HG03095 (cell line): ENCODE measurements around the gene NPTN.
A peak's percentile ranks its signal among the peaks of the same experiment; 100 is the strongest.

Experiments
- ATAC-seq: cut with Tn5 transposase; IDR thresholded peaks from one replicate; pipeline ENCODE4 v1.9.1; 2021; ENCODE audit warnings: moderate library complexity; ENCODE audit not compliant: unreplicated experiment

The NPTN gene

GRCh38 chr15:73632670-73633058, 525 bp downstream of the NPTN start:
- no peak for ATAC-seq

DNA sequence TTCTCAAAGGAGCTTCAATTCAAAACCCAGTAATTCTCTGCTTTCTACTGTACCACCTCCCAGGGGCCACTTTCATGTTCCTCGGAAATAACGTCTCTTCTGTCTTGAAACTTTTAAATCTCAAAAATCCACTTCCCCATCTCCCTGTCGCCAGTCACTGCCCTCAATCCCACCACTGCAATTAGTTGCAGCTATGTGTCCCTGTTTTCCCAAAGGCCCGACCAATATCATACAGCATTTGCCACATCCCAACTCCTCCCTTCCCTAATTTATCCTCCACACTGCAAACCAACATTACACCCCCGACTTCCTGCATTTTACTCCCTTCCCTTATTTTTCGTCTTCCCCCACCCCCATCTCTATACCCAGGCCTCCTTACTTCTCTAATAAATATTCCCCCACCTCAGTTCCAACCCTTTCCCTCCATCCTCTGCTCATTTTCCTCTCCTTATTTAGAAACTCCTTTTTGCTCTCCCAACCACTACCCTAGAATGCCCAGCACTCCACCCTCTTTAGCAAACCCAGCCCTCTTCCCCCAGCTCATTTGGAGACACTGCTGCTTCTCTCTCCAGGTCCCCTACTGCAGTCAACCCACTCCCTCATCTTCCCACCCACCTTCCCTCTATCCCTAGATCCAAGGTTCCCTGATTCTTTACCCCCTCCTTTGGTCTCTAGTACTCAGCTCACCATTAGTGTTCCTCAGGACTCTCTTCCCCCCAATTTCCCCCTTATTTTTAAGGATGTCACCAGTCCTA, 1.1 kb downstream of the NPTN start:
- no peak for ATAC-seq

GRCh38 chr15:73630921-73631362, 2.2 kb downstream of the NPTN start:
- ATAC-seq: no peak

GRCh38 chr15:73629798-73630429, 3.3 kb downstream of the NPTN start:
- ATAC-seq: no peak

DNA sequence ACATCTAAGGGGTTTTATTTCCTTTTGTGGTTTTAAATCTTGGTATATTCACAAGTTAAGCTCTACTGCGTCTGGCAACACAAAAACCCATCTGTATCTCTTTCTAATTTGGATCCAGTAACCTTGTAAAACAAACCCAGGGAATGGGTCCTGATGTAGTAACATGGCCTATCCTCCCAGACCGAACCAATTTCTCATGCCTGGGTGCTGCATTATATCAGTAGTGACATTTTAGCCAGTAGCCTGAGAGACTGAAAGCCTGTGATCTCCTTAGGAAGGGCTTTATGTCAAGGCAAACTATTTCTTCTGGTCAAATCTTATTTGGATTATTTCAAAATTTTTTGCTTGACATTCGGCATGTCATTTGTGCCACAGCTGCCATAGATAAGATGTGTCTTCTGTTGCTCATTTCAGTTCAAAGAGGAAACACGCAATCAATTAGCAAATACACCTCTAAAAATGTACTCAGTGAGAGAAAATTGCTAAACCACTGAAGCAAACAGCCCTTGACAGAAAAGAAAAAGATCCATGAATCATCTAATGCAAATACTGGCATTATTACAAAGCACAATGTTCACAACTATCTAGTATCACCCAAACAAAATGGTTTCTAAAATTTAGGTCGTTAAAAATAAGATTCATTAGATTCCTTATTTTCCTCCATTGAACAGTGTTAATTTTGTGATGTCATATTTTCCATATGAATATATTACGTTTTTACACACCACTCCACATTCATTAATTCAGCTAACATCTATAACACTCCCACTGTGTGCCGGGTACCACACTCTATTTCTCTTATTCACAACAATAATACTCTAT, 4.0 kb downstream of the NPTN start:
- no peak for ATAC-seq

DNA sequence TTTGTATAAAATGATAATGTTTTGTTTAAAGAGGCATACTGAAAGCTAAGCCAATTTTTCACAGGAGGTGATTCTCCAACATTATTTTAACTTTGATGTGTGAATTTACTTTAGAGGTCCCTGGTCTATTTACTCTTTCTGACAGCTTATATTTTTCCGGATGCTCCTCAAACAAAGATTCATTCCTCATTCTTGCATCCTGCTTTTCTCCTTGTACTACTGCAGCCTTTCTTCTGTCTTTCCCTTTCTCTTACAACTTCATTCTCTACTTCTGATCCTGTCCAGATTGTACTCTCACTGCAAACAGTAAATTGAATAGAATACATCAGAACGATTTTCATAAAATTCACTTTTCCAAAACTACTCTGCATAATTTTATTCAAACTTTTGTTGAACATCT, 5.1 kb downstream of the NPTN start:
- ATAC-seq: no peak

DNA sequence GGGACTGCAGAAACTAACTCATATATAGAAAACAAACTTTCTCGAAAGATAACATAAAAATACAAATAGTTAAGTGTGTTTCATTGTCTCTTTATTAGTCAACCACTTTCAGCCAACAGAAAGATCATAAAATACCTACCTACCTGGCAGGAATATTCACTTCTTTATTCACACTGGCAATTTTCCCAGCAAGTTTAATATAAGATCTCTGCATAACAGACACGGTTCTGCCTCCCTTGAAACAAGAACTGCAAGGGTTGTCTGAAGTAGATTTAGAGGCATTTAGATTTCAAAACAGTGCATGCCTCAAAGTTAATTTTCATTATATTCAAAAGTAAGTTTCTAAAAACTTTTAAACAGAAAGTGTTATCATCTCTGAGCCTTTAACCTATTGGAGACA, 7.1 kb downstream of the NPTN start:
- ATAC-seq: no peak

GRCh38 chr15:73624530-73624929, 8.7 kb downstream of the NPTN start:
- no peak for ATAC-seq

DNA sequence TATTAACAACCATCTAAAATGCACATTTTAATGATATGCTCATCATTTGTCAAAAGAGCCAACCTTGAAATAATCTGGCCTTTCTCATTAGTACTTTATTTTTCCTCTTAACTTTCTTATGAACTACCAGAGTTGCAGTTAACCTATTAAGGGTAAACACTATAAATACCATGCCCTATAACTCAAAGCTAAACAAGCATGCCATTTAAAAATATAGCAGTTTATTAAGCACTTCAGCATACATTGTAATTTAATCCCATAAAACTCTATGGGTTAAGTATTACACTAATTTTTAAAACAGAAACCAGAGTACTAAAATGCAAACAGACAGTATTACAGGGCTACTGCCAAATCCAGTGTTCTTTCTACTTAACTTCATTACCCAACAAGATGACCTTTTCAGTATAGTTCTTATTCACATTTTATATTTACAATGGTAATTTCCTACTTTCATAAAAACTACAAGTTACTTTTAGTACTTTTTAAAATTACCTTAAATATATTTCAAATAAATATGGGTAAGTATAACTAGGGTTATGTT, 11.8 kb downstream of the NPTN start:
- no peak for ATAC-seq

DNA sequence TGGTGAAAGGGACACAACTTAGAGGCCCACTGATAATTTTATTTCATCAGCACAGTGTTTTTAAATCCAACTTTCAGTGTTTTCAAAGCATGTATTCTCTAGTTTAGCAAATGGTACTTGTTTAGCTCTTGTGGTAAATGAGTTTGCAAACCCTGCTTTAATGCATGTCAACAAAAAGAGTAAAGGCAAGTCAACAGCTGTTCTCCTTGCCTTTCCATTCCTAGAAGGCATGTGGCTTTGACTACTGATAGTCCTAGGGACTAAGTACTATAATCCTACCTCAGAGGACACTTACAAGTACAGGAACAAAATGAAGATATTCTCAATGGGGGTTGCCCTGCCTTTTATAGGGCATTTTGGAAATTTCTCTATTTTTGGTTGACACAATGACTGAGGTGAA, 13.1 kb downstream of the NPTN start:
- ATAC-seq: no peak

GRCh38 chr15:73617913-73618312, 15.3 kb downstream of the NPTN start:
- no peak for ATAC-seq

DNA sequence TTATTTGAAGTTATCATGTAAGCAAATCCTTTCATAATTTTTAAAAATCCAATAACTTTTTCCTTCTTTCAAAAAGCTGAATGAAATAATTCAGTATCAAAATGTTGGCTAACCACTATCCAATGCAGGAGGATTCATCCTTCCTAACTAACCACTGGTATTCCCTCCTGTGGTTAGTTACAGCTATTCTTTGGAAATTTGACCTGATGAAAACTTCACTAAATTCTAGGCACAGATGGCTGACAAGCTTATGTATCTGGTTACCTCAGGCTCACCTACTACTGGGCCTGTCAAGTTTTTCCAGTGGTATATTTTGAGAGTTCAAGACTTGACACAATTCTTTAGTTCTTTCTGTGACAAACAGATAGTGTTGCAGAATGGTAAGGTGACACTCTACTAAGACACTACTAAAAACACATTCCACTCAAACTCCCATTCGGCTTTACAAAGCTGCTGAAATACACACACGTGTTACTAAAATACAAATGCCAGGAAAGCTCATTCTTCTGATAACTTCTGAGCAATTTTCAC, 15.8 kb downstream of the NPTN start:
- no peak for ATAC-seq

DNA sequence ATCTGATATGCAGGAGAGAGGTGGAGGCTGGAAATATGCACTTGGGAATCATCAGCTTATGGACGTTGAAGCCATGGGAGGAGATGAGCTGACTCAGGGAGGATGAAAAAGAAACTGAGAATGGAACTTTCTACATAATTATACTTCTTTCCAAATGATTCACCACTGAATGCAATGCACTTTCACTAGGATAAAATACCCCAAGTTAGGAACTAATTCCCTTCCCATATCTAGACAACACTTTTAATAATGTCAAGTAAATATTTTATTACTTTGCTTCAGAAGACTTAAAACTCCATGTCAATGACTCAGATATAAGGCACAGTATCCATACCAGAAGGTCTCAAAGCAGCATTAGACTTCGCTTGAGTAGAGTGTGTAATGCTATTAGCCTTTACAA, 24.2 kb downstream of the NPTN start:
- ATAC-seq: no peak

- no peak for ATAC-seq
Observed at GRCh38 chr15:73608475-73608874, 24.7 kb downstream of the NPTN start.

DNA sequence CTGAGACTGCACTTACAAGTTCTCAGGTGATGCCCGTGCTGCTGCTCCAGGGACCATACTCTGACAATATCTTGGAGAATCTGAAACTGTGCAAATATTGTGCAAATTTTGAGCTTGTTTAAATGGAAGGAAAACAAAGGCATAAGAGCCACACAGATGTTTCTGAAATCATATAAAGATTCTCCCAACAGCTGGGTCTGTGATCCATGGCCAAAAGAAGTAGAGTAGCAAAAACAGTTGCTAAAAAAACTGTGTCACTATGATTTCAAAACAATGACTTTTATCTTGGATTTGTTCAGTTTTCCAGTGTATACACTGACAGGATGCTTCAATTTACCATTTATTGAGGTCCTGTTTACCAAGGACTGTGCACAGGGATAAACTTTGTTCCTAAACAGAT, 25.3 kb downstream of the NPTN start:
- ATAC-seq: no peak

GRCh38 chr15:73607405-73607804, 25.8 kb downstream of the NPTN start:
- ATAC-seq: peak; percentile 55

GRCh38 chr15:73605759-73606436, 27.3 kb downstream of the NPTN start:
- no peak for ATAC-seq

GRCh38 chr15:73604477-73604876, 28.7 kb downstream of the NPTN start:
- ATAC-seq: no peak

GRCh38 chr15:73602992-73603391, 30.2 kb downstream of the NPTN start:
- ATAC-seq: no peak

DNA sequence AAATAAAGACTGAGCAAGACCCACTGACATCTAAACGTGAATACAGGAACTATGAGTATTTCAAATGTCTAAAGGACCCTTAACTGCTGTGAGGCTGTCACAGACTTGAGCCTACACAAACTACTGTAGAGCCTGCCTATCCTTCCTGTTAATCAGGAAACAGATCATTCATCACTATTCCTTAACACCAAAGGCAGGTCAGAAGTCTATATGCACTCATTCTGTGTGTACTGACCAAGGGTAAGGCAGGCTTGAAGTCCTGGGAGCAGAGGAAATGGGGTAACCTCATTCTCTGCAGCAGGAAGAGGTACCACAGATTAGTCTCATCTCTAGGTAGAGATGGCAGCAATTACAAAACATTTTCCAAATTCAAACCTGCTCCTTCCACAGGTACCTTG, 30.7 kb downstream of the NPTN start:
- ATAC-seq: no peak
